ENCODE data around the gene SLC13A2.
"Not testable (repeated sequence)": the region's sequence is repeated elsewhere in the genome, so short reads cannot be mapped to it uniquely, and the experiment has no call there.

Gene SLC13A2

GRCh38 chr17:28519236-28519635, 45.8 kb downstream of the SLC13A2 start:
- no peak for DNase-seq

GRCh38 chr17:28520687-28521086, 47.2 kb downstream of the SLC13A2 start:
- DNase-seq: no peak

GRCh38 chr17:28521311-28522085, 48.1 kb downstream of the SLC13A2 start:
- no peak for DNase-seq

- not testable (repeated sequence) for DNase-seq
Observed at GRCh38 chr17:28522281-28522680, 48.8 kb downstream of the SLC13A2 start.

DNA sequence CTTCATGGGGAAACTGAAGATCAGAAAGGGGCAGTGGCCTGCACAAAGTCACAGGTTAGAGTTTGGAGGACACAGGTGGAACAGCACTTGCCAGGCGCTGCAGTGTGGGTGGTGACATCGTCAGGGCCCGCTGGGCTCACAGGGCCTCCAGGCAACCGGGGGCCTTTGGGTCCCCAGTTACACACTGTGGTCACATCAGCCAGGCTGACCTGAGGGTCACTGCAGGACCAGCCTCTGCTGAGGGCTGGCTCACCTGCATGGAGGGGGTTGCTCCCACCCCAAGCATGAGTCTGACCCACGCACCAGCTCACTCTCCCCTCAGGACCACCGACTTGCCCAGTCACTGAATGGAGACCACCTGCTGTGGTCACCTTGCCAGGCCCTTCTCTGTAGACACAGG, 49.7 kb downstream of the SLC13A2 start:
- DNase-seq: no peak

GRCh38 chr17:28523876-28524275, 50.4 kb downstream of the SLC13A2 start:
- no peak for DNase-seq

- no peak for DNase-seq
Observed at GRCh38 chr17:28524476-28525424, 51.3 kb downstream of the SLC13A2 start.

DNA sequence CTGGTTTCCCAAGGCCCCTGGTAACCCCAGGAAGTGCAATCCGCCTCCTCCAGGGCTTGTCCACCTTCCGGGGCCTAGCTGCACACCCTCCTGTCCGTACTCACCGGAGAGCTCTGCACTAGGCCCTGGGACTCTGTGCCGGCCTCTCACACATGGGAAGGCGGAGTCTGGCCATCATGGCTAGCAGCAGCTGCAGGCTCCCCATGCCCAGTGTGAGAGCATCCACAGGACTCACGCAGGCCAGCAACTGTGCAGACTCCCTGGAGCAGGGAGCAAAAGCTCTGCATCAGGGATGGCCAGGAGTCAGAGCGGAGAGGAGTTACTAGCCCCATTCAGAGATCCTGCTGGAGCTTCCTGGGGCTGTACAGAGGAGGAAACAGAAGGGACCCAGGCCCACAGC, 52.9 kb downstream of the SLC13A2 start:
- DNase-seq: no peak

GRCh38 chr17:28527181-28527681, 53.8 kb downstream of the SLC13A2 start:
- no peak for DNase-seq

DNA sequence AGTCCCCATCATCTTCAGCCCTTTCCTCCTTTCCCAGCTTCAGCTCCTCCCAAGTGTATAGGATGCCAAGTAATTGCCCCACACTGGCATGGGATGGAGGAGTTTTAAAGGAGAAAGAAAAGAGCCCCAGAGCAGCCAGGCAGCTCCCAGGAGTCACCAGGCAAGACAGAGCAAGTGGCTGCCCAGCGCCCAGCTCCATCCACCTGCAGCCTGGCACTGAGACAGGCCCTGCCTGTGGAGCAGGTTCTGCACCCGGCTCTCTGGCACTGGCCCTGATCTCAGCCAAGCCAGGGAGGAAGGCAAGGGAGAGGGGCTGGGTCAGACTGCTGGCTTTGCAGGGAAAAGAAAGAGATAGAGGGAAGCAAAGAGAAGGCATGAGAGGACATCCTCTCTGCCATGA, 54.4 kb downstream of the SLC13A2 start:
- DNase-seq: no peak

- DNase-seq: no peak
Observed at GRCh38 chr17:28528327-28529012, 55.0 kb downstream of the SLC13A2 start.

GRCh38 chr17:28529013-28529400, 55.6 kb downstream of the SLC13A2 start:
- no peak for DNase-seq

DNA sequence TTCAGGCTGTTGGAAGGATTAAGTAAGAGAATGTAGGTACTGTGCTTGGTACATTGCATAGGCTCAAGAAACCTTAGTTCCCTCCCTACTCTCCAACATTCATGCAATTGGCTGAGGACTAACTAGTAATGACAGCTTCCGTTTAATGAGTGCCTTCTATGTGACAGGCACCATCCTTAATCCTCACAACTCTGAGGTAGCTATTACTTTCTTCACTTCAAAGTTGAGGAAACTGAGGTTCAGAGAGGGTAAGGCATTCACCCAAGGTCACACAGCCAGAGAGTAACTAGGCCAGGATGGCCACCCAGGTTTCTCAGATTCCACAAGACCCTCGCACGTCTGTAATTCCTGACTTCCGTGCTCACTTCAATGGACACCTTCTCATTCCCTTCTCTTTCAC, 56.8 kb downstream of the SLC13A2 start:
- no peak for DNase-seq

GRCh38 chr17:28530926-28531325, 57.5 kb downstream of the SLC13A2 start:
- DNase-seq: no peak

DNA sequence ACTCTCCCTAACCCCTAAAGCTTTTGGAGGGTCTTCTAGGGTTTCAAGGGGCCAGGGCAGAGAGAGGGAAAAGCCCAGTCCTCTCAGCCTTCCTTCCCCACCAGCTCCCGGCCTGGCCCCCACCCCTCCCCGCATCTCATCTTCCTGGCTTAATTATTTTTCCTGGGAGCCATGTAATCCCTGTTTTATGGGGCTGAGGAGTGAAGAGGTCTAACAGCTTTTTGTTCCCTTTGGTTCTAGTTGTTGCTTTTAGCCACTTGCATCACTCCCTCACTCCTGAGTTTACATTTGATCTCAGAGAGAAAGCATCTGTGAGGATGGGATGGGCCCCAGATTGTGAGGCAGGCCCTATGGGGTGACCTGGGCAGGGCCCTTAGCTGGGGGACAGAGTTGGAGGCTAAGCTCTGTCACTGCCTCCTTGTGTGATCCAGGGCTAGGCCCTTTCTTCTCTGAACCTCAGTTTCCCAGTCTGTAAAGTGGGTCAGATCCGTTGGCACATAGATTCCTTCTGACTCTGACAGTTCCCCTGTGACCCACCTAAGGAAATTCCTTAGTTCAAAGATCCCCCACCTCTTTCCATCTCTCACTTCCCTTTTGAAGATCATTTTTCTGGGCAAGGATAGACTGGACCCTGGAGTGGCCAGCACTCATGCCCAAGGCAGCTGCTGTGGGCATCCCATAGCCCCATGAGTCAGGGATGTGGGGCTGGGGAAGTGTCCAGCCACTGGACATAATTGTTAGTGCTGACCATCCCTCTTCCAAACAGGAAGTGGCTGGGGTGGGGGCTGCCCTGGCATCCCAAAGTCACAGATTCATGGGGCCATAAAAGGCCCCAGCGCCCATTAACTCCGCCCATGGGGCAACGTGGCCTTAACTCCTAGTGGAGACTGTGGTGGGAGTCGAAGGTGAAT, 58.9 kb downstream of the SLC13A2 start:
- no peak for DNase-seq

GRCh38 chr17:28533091-28533807, 59.8 kb downstream of the SLC13A2 start:
- no peak for DNase-seq

DNA sequence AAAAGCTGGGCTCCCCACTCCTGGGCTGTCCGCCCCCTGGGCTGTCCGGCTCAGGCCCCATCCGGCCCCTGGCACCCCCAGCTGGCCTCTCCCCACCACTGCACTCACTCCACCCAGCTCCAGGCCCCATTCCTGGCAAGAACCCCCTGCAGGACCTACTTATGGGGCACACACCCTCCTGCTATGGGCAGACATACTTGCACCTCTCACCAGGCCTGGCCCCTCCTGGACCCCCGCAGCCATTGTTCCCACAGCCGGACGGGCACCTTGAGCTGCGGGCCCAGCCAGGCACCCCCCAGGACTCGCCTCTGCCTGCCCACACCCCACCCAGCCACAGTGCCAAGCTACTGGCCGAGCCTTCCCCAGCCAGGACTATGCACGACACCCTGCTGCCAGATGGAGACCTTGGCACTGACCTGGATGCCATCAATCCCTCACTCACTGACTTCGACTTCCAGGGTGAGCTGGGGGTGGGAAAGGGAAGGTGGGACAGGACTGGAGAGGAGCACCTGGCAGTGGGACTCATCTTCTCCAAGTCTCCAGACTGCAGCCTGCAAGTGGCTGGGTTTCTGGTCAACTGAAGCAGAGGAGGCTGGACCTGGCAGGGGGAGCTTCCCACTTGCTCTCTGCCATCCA, 61.4 kb downstream of the SLC13A2 start:
- DNase-seq: no peak

DNA sequence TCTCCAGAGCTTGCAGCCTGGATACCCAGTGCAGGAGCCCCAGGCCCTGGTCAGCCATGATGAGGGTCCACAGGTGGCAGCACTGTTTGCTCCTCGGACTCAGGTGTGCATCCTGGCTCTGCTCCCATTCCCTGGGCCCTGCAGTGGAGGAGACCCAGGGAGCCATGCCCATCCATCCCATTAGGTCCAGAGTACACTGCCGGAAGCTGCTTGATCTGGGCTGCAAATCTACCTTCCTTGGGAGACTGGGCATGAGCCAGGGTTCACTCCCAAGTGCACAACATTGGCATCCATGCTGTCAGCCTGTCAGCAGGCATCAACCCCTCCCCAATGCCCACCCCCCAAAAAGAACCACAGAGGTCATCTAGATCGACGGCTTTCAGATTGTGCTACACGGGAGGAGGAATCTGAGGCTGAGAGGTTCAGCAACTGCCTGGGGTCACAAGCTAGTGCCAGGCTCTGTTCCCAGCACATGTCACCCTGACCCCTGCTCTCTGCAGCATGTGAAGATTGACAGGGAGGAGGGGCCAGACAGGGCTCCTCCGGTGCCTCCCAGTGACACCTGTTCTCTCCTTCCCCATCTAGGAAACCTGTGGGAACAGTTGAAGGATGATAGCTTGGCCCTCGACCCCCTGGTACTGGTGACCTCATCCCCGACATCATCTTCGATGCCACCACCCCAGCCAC, 63.2 kb downstream of the SLC13A2 start:
- no peak for DNase-seq

DNA sequence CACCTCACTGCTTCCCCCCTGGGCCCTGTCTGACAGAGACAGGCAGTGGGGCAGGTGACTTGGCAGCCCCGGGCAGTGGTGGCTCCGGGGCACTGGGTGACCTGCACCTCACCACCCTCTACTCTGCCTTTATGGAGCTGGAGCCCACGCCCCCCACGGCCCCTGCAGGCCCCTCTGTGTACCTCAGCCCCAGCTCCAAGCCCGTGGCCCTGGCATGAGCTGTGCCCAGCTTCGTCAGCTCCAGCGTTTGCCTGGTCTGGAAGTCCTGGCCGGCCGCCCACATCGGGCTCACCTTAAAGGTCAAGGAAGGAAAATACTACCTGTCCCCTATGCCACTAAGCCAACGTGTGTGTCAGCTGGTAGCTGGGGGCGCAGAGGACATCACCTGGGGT, 63.8 kb downstream of the SLC13A2 start:
- DNase-seq: no peak

DNA sequence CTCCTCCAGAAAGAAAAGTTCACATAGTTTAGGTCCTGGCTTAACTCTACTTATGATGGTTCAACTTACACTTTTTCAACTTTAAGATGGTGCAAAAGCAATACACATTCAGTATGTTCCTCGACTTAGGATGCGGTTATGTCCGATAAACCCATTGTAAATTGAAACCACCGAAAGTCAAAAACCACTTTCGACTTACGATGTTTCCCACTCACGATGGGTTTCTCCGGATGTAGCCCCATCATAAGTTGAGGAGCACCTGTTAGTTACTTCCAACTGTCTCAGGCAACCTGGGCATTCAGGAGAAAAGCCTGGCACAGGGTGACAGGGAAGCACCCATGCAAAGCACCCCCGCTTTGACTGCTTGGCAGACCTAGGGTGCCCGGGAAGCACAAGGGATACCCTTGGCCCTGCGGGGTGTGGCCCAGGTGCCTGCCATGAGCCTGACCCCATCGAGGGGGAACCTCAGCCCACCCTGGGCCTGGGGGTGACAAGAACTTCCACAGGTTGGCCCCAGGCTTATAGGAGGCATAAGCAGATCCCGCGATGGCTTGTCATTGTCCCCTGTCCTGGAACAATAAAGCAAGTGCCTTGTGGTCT, 65.0 kb downstream of the SLC13A2 start:
- DNase-seq: no peak

All from NCI-H2029 (cell line).